Ishikawa (cell line): ENCODE results near the gene ATP6AP1.

Source experiments
- TAF1 ChIP-seq: IDR thresholded peaks from 2 replicates; pipeline ENCODE4 v1.6.1; 2012; ENCODE audit warnings: low read depth, mild to moderate bottlenecking
- ZBTB7A ChIP-seq: IDR thresholded peaks from 2 replicates; pipeline ENCODE4 v1.6.1; 2012; ENCODE audit warnings: low read depth

DNA sequence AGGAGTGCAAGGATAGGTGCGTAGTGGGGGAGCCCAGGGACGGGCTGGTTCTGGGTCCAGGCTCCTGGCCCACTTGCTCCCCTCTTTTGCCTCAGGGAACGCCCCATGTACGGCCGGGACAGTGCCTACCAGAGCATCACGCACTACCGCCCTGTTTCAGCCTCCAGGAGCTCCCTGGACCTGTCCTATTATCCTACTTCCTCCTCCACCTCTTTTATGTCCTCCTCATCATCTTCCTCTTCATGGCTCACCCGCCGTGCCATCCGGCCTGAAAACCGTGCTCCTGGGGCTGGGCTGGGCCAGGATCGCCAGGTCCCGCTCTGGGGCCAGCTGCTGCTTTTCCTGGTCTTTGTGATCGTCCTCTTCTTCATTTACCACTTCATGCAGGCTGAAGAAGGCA is 47.7 kb upstream of the ATP6AP1 start:
- TF ChIP-seq ZBTB7A (no peak), TAF1 (no peak)
